Effector CD8-positive, alpha-beta T cell (primary cell): Measurements from ENCODE around the gene DACT3.

Experiments used
- DNase-seq: peaks from one replicate; lab custom pipeline; 2025; lab: John Stamatoyannopoulos, UW

The DACT3 gene

DNA sequence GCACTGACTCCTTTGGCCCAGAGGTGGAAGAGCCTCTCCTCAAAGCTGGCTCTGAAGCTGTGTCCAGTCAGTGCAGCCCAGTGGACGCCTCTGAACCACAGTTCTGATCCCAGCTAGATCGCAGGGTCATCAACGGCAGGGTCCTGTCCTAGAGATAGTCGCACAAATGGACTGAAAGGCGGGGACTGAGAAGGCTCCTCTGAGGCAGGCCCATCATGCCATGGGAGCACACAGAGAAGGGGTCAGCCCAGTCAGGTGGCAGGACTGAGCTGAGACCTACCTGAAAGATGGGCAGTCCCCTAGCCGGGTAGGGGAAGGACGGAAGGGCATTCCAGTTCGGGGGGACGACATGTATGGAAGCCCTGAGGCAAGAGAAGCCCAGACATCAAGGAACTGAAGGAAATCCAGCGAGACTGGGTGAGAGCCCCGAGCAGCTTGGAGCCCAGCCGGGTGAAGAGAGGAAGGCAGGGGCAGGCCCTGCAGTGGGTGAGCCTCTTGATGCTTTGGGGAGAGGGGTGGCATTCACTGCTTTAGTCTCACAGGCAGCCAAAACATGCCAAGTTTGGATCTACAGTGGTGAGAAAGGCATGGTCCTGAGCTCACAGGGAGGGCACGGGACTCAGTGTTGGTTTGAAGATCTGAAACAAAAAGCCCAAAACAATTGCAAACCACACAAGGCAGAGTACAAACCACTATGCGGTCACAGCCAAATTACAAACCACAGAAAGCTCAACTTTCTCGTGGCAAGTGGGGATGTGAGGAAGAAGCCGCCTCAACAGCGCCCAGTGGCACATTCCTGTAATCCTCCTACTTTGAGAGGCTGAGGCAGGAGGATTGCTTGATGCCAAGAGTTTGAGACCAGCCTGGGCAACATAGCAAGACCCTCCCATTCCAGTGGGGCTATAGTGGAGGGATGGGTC is 49.9 kb downstream of the DACT3 start:
- DNase-seq, result no peak

DNA sequence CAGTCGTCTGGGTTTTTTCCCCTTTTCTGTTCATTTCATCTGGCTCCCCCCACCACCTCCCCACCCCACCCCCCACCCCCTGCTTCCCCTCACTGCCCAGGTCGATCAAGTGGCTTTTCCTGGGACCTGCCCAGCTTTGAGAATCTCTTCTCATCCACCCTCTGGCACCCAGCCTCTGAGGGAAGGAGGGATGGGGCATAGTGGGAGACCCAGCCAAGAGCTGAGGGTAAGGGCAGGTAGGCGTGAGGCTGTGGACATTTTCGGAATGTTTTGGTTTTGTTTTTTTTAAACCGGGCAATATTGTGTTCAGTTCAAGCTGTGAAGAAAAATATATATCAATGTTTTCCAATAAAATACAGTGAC is 50.6 kb downstream of the DACT3 start:
- DNase-seq, result no peak

DNA sequence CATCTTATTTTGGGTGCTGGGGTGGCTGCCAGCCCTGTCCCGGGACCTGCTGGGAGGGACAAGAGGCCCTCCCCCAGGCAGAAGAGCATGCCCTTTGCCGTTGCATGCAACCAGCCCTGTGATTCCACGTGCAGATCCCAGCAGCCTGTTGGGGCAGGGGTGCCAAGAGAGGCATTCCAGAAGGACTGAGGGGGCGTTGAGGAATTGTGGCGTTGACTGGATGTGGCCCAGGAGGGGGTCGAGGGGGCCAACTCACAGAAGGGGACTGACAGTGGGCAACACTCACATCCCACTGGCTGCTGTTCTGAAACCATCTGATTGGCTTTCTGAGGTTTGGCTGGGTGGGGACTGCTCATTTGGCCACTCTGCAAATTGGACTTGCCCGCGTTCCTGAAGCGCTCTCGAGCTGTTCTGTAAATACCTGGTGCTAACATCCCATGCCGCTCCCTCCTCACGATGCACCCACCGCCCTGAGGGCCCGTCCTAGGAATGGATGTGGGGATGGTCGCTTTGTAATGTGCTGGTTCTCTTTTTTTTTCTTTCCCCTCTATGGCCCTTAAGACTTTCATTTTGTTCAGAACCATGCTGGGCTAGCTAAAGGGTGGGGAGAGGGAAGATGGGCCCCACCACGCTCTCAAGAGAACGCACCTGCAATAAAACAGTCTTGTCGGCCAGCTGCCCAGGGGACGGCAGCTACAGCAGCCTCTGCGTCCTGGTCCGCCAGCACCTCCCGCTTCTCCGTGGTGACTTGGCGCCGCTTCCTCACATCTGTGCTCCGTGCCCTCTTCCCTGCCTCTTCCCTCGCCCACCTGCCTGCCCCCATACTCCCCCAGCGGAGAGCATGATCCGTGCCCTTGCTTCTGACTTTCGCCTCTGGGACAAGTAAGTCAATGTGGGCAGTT is 51.2 kb downstream of the DACT3 start:
- DNase-seq, result no peak

DNA sequence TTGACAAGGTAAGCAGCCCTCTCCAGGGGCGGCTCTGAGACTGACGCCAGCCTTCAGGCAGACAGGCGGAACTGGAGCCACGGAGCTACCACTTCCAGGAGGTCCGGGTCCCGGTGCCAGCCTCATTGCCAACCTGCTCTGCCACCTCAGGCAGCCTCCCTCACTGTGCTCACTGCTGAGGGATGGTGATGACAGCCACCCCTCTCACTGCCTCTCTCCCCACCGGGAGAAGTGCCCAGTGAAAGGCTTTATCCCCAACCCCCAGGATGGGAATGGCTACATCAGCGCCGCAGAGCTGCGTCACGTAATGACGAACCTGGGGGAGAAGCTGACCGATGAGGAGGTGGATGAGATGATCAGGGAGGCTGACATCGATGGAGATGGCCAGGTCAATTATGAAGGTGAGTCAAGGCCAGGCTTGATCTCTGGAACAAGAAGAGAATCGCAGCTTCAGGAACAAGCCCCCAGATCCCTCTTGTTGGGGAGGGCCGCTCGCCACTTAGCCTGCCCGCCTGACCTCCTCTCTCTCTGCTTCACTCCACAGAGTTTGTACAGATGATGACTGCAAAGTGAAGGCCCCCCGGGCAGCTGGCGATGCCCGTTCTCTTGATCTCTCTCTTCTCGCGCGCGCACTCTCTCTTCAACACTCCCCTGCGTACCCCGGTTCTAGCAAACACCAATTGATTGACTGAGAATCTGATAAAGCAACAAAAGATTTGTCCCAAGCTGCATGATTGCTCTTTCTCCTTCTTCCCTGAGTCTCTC is 52.2 kb downstream of the DACT3 start:
- DNase-seq, result no peak

DNA sequence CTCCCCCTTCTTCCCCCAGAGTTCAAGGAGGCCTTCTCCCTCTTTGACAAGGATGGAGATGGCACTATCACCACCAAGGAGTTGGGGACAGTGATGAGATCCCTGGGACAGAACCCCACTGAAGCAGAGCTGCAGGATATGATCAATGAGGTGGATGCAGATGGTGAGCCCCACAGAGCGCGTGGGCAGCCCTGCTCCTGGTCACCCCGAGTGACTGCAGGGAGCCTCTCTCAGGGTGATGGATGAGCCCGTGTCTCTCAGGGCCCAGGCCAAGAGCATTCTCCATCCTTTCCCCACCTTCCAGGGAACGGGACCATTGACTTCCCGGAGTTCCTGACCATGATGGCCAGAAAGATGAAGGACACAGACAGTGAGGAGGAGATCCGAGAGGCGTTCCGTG is 52.8 kb downstream of the DACT3 start:
- no peak for DNase-seq

DNA sequence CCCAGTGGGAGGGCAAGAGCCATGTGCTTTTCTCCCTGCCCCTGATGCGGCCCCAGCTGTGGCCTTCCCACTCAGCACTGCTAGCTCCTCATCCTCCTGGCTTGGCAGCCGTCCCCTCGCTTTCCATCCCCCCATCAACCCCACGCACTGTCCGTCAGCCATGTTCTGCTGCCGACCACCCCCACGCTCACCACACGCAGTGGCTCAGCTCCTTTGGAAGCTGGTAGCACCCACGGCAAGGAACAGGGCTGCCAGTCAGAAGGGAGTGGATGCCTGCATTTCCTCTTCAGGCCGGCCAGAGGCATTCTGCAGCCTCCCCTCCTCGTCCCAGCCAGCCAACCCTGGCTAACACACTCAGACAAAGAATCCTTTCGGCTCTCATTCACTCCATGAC is 53.5 kb downstream of the DACT3 start:
- no peak for DNase-seq

DNA sequence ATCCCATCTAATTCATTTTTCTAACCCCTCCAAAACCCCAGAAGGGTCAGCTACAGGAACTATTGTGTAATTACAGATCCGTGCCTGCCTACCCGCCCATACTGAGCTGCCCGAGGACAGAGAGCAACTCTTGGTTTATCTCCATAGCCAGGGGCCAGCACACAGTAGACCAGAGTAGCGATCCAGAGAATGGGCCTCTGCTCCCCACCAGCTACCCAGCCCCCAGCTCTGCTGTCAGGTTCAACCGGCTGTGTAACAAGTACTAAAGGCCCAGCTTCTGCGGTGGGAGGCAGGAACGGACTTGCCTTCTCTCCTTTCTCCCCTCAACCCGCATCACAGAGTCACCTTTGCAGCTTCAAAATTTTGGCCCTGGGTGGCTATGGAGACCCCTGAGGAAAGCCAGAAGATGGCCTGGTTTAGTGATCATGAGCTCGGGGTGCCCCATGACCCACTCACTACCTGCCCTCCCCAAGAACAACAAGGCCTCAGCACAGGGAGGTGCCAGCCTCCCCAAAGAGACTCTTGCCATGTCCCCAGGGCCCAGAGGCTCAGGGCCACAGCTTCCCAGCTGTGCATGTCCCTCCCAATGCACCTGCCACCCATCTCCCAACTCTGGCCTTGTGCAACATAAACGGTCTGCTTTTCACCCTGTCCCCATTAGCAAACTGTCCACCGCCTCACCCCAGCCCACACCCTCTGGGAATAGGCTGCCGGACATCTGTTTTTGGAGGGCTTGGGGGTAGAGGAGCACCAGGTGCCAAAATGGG is 54.1 kb downstream of the DACT3 start:
- no peak for DNase-seq

DNA sequence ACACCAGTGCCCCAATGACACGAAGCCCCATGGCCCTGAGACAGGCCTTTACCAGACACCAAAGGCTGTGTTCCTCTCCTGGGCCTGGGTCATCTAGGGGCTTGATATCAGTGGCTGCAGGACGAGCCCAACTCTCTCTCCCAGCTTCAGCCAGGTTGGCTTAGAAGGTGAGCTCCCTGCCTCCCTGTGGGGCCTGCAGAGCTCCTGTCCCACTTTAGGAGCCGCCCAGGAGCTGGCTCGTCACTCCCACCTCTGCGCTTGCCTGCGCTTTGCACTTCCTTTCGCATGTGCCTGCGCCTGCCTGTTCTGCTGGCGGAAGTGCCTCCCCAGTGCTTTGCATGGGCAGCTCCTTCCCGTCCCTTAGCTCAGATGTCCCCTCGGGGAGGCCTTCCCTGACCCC is 55.0 kb downstream of the DACT3 start:
- no peak for DNase-seq

DNA sequence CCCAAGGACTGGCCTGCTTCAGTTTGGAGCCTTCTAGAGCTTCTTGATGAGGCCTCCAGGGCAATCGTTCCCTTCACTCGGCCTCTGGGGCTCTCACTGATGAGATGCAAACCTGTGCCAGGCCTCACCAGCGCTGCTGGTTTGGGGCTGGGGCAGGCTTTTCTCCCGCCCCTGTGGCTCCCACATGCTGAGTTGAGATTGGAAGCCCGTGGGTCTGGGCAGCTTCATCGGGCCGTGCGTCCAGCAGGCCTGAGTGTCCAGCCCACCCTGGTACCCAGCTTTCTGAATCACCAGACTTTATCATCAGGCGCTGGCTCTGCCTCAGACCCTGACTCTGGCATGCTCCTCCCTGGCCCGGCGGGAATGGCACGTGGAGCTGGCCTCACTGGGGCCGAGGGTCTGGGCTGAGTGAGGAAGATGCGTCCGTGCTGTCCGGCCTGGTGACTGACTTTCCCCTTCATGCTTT is 55.6 kb downstream of the DACT3 start:
- DNase-seq, result no peak

DNA sequence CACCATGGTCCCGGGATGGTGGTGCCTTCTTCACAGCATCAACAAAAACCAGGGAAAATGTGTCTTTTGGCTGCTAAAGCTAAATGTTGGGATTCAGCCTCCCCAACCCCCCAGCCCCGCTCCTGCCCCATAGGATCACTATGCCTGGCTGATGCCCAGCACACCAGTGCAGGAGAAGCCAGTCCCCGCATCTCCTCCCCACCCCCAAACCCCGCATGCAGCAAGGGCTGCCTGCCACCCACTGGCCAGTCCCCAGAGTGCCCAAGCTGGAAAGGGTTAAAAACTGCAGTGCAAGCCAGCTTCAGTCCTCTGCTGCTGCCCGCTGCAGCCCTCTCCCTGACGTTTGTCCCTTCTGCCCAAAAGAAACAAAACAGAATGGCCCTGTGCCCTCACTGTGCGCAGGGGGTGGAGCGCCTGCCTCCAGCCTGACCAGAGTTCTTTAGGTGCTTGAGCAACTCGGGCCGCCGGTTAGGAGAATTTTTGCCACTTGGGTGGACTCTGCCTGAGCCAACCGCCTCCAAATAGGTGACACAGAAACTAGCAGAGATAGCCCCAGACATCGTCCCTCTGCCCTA is 56.1 kb downstream of the DACT3 start:
- DNase-seq, result no peak

DNA sequence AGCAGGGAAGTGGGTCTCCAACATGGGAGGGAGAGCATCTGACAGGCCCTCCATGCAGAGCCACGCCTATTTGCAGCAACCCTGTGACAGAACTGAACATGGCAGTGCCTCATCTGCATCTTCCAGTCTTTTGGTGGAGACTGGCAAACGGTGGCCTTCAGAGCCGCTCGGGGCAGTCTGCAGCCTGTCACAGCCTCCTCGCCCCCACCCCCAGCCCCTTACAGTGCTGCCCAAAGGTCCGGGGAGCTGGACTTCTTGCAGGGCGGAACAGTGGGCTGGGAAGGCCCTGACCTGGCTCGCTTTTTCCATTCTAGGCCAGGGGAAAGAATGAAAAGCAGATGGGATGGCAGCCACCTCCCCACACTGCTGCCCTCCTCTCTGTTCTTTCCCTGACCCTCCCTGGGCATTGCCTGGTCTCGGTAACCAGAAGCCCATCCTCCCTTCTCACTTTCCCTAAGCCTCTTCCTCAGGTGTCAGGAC is 57.2 kb downstream of the DACT3 start:
- DNase-seq, result no peak

DNA sequence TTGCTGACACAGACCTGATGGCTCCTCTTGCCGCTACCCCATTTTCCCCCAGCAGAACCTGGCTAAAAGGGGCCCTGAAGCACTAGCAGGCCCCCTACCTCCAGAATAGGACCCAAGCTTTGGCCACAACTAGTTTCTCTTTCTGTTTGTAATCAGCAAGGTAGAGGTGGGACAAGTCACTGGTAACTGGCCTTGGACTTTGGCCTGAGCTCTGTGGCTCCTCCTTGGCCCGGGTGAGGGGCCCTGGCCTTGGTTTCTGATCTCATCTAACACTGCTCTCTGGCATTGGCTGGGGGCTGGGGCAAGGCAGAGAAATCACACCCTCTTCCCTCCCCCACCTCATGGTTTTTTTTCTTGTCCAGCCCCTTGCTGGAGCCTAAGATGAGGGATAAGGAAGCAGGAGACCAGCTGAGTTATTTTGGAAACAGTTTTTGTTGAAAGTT is 57.8 kb downstream of the DACT3 start:
- no peak for DNase-seq

DNA sequence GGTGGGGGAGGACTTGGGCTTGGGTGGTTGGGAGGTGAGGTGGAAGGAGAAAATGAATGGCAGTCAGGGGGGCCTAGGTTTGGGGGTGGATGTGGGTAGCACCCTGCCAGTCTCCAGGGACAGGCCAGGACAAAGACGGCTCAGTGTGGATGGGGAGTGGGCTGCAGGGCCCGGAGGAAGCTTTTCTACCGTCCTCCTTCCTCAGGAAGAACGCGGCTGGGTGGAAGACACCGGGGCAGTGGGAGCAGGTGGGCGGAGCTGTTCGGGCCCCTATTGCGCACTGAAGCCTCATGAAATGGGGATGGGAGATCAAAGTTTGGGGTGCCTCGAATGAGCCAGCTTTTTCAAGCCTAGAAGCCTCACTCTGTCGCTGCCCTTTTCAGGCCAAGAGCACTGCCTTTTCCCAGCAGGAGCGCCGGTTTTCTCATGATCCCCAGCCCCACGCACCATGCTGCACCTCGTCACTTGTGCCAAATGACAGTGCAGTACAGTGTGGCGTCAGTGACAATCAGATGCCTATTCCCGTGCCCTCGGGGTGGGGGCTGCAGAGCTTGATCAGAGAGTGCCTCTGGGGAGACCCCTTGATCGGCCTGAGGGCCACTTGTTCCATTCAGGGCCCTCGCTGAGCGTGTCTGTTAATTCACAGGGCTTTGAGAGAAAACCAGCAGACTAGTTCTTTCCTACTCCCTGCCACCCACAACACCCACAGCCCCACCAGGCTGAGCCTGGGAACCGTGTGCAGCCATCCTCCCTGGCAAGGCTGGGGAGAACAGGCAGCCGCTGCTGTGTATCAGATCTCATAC is 58.4 kb downstream of the DACT3 start:
- DNase-seq, result no peak

DNA sequence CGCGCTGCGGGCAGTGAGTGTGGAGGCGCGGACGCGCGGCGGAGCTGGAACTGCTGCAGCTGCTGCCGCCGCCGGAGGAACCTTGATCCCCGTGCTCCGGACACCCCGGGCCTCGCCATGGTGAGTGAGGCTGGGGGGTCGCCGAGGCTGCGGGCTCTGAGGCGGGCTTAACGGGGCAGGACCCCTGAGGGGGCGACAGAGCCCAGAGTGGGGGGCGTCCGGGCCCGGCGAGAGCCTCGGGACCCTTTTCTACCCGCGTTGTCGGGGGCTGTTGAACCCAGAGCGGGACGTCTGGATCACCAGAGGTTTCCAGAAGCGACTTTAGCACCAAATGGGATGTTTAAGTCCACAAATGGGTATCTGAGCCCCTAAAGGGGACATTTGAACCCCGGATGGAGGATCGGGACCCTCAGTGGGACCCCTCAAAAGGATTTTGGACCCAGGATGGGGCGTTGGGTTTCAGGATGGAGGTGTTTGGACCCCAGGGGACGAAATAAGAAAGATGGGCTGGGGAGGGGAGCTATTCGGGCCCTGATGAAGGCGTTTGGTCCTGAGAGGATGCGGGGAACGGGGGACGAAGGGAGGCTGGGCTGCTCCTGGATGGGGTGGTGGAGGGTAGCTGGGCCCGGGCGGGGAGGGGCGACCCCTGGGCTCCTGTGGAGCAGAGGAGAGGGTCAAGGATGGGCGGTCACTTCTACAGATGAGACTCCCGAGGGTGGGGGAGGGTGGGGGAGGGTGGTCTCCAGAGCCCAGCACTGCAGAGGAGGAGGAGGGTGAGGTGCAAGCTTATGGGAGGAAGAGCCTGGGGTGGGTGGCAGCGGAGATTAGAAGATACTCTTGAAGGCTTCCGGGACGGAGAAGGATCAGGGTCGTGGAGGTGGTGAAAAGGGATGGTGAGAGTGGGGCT is 59.4 kb downstream of the DACT3 start, which contains the start of gene CALM3:
TSS of gene CALM3 (plus strand) at position 13 of the 907 bp plus-strand sequence. CDS start at position 118, 105 bp downstream.
- no peak for DNase-seq

DNA sequence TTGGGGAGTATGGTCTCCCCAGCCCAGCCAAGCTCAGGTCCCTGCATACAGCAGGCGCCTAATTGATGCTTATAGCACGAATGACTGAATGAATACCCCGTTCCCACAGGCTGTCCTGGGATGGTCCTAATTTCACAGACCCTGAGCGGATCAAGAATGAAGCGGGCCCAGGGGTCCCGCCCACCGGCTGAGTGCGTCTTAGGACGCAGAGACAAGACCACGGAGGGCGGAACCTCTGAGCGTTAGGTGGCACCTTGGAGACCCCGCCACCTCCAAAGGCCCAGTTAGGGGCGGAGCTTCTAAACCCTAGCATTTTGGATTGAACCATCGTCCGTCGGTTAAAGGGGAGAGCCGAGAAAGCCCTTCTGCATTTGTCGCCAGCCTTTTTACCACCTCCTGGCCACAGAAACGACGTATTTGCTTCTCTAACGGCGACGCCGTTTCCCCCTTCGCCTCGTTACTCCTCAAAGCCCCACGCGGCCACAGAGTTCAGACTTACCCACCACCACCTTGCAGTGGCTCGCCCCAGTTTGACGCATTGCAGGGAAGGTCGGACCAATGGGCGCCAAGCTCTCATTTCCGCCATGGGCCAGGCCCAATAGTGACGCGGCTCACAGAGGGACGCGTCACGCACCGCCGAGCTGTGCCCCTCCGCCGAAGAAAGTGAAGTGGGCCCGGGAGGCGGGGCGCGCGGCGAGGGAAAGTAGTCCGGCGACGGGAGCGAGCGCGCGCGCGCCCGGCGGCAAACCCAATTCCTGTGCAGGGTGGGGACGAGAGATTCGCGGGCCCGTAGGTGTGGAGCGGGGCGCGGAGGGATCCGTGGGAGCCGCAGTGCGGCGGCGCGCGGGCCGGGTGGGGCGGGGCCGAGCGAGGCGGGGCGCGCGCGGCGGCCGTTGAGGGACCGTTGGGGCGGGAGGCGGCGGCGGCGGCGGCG is 60.3 kb downstream of the DACT3 start:
- peak; percentile 96 for DNase-seq

DNA sequence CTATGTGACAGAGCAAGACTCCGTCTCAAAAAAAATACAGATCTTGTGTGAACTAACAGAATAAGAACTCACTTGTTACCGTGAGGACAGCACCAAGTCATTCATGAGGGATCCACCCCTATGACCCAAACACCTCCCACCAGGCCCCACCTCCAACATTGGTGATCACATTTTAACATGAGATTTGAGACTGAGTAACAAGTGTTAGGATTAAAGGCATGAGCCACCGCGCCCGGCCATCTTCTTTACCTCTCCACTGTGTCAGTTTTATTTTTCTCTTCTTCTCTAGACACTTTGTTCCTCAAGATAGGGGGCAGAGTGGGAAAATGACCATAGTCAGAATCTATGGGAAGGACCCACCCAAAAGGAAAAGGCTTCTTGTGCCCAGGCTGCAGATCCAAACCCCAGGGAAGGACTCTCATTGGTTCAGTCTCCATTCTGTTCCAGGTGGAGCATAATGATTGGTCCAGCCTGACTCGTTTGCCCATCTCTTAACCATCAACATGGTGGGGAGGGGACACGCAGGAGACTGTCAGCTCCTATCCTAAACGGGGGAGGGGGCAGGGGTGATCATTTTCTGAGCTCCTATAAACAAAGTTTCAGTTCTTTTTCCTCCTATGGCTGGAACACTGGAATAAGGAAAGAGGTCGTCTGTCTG is 61.1 kb downstream of the DACT3 start:
- no peak for DNase-seq

DNA sequence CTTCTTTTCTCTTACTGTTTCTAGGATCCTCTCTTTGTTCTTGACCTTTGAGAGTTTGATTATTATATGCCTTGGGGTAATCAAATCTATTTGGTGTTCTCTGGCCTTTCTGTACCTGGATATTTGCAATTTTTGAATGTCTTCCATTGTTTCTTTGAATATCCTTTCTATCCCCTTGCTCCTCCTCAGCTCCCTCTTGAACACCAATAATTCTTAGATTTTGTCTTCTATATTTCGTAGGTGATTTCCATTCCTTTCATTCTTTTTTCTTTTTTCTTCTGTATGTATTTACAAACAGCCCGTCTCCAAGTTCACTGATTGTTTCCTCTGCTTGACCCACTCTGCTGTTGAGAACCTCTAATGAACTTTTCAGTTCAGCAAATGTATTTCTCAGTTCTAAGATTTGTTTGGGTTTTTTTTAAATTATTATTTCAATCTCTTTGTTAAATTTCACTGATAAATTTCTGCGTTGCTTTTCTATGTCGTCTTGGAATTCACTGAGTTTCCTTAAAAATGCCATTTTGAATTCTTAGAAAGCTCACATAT is 62.5 kb downstream of the DACT3 start:
- no peak for DNase-seq
